ENCODE results near the gene IGFL2. TPM values are rescaled to one million over a fixed set of nuclear protein-coding genes. Genes with fewer than 3 reads are reported as not detected.

IGFL2 gene
- total and polyA plus RNA-seq, 2 of the 4 experiments (the other 2 are of a cell fraction) = not detected

- no peak overlapping the region for H3K4ac ChIP-seq (ENCODE audit: low read depth, low read length)
- CTCF ChIA-PET = no interaction called here
- no TSS peak for BruUV-seq (replicated peaks)
- in situ Hi-C loops (cut with MboI; ENCODE audit: low sequenced_read_pairs) = no loop called here
- no peak overlapping the region for H2AK9ac ChIP-seq (replicated peaks; ENCODE audit: low read depth, low read length, poor library complexity)
- H3K18ac ChIP-seq (ENCODE audit: low read depth, low read length) = no peak overlapping the region
- no peak overlapping the region for H3K4me2 ChIP-seq (ENCODE audit: low read depth, low read length)
- H3K27me3 ChIP-seq (ENCODE audit: control insufficient read depth, insufficient read depth, low read length) = peaks cover 42% of the 10 kb centered on the region
- H4K20me1 ChIP-seq (ENCODE audit: insufficient read depth, low read length) = no peaks in the 10 kb centered on the region
- H2BK120ac ChIP-seq (ENCODE audit: low read depth, low read length) = no peak overlapping the region
- ATAC-seq (ENCODE audit: low read depth) (no peak), DNase-seq (no peak)
- H3K4me3 ChIP-seq (ENCODE audit: insufficient read depth, low read depth, low read length) = no peak overlapping the region
- H3K23ac ChIP-seq (ENCODE audit: low read depth, low read length) = no peak overlapping the region
- intact Hi-C loops (cut with micrococcal nuclease) = no loop called here
- POLR2A ChIA-PET (ENCODE audit: unreplicated experiment) = no interaction called here
- H3K9ac ChIP-seq (ENCODE audit: low read depth, low read length) = no peak overlapping the region
- TF ChIP-seq RFX5 (IDR thresholded peaks at IDR 0.05; ENCODE audit: low read depth, low read length) (no peak), MAZ (IDR thresholded peaks at IDR 0.05; ENCODE audit: borderline replicate concordance, low read depth, low read length) (no peak), BHLHE40 (IDR thresholded peaks at IDR 0.05; ENCODE audit: low read depth, low read length) (no peak), FOS (IDR thresholded peaks at IDR 0.05; ENCODE audit: low read depth, low read length) (no peak), CEBPB (IDR thresholded peaks at IDR 0.05; ENCODE audit: low read depth, low read length) (no peak), MXI1 (IDR thresholded peaks at IDR 0.05; ENCODE audit: borderline replicate concordance, low read depth, low read length) (no peak), RAD21 (IDR thresholded peaks at IDR 0.05; ENCODE audit: low read length) (no peak), SMC3 (IDR thresholded peaks at IDR 0.05; ENCODE audit: low read depth, low read length) (no peak), POLR2A (IDR thresholded peaks at IDR 0.05; ENCODE audit: low read depth, low read length) (no peak), USF2 (IDR thresholded peaks at IDR 0.05; ENCODE audit: low read depth, low read length) (no peak)
- no peak overlapping the region for H3K27ac ChIP-seq (ENCODE audit: insufficient read depth, low read length)
- H2AK5ac ChIP-seq (ENCODE audit: low read depth, low read length) = no peak overlapping the region
- H3K36me3 ChIP-seq (ENCODE audit: control insufficient read depth, insufficient read depth, low read length) = no peaks in the 10 kb centered on the region
- no peak overlapping the region for H3K14ac ChIP-seq (replicated peaks; ENCODE audit: low read depth, low read length)
- no peaks in the 10 kb centered on the region for H3K4me1 ChIP-seq (ENCODE audit: control insufficient read depth, insufficient read depth, low read length)
- no peak overlapping the region for H4K5ac ChIP-seq (ENCODE audit: low read depth, low read length)
- no peak overlapping the region for H2BK5ac ChIP-seq (ENCODE audit: low read depth, low read length, poor library complexity, severe bottlenecking)
- no peaks in the 10 kb centered on the region for H3K9me1 ChIP-seq (ENCODE audit: insufficient read depth, low read length)
- no peak overlapping the region for H2BK20ac ChIP-seq (ENCODE audit: low read depth, low read length)
- no peak overlapping the region for H2BK15ac ChIP-seq (ENCODE audit: low read depth, low read length)
- H3K9me3 ChIP-seq (ENCODE audit: control insufficient read depth, insufficient read depth, low read length) = no peaks in the 10 kb centered on the region
- dilution Hi-C loops (cut with HindIII; ENCODE audit: low sequenced_read_pairs, unreplicated experiment) = no loop called here
- H3K56ac ChIP-seq (ENCODE audit: extremely low read depth, insufficient read depth, low read length) = no peak overlapping the region
- H2AFZ ChIP-seq (replicated peaks; ENCODE audit: low read length, poor library complexity) = no peak overlapping the region
- H3K79me1 ChIP-seq (ENCODE audit: low read depth in 1 of 2, low read length in 2 of 2) = no peaks in the 10 kb centered on the region
- H4K8ac ChIP-seq (ENCODE audit: low read depth in 2 of 2, low read length in 2 of 2) = no peak overlapping the region
- WGBS, 2 experiments (ENCODE audit: extremely low coverage in 2 of 2, insufficient read length in 1 of 2) = 92% methylated on average over 2 of the region's 7 CpGs; no CpG with 5 or more reads in 1 of the 2 experiments
- H4K91ac ChIP-seq (ENCODE audit: insufficient read depth, low read depth, low read length) = no peak overlapping the region
Measured at GRCh38 chr19:46176116-46176860, 28.2 kb downstream of the IGFL2 start.

Measured in IMR-90 (cell line).